ENCODE measurements around the gene MYBPC1.

- TF ChIP-seq CTCF (IDR thresholded peaks at IDR 0.05), result no peak
- TF ChIP-seq POLR2A (IDR thresholded peaks at IDR 0.05), result no peak
Observed at GRCh38 chr12:101566318-101566717, 28.5 kb upstream of the MYBPC1 start.
